GM23338 (cell line): Measurements from ENCODE around the gene MUC13.

Experiments used
- EZH2 ChIP-seq: fragments of 200-600 bp; sonication (generic); IDR thresholded peaks from one replicate; pipeline ENCODE4 v1.8.0; 2017; ENCODE audit warnings: antibody characterized with exemption, mild to moderate bottlenecking, low read depth; ENCODE audit not compliant: unreplicated experiment
- EZH2phosphoT487 ChIP-seq: fragments of 200-600 bp; sonication (generic); IDR thresholded peaks from one replicate; pipeline ENCODE4 v1.8.1; 2018; ENCODE audit warnings: antibody characterized with exemption; ENCODE audit not compliant: unreplicated experiment
- REST ChIP-seq: IDR thresholded peaks from one replicate; pipeline ENCODE4 v1.6.1; 2018; ENCODE audit warnings: antibody characterized with exemption; ENCODE audit not compliant: unreplicated experiment
- TF ChIP-seq, protein P1 (sequence below), 2 experiments: fragments of 200-600 bp in 1 of 2; sonication (generic) in 1 of 2; conservative IDR thresholded peaks; 2 replicates each; pipeline versions ENCODE4 v1.5.1 to v1.6.1; 2016 to 2017; ENCODE audit warnings: antibody characterized with exemption in 2 of 2, low read depth in 2 of 2, mild to moderate bottlenecking in 2 of 2, moderate library complexity in 1 of 2

DNA sequence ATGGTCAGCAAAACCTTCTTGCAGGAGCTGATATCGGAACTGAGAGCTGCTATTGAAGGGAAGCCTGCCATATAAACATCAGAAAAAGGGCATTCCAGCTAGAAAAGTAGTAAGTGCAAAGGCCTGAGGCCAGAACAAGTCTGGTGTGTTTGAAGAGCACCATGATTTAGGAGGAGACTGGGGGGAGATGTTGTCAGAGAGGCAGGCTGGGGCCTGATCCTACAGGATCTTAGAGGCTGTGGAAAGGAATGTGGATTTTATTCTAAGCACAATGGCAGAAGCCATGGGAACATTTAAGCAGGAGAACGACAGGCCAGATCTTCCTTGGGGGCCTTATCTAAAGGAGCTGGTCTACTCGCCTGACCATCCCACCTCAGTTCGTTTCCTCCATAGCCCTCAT lies 5.1 kb upstream of the MUC13 start:
- TF ChIP-seq, protein P1, sequence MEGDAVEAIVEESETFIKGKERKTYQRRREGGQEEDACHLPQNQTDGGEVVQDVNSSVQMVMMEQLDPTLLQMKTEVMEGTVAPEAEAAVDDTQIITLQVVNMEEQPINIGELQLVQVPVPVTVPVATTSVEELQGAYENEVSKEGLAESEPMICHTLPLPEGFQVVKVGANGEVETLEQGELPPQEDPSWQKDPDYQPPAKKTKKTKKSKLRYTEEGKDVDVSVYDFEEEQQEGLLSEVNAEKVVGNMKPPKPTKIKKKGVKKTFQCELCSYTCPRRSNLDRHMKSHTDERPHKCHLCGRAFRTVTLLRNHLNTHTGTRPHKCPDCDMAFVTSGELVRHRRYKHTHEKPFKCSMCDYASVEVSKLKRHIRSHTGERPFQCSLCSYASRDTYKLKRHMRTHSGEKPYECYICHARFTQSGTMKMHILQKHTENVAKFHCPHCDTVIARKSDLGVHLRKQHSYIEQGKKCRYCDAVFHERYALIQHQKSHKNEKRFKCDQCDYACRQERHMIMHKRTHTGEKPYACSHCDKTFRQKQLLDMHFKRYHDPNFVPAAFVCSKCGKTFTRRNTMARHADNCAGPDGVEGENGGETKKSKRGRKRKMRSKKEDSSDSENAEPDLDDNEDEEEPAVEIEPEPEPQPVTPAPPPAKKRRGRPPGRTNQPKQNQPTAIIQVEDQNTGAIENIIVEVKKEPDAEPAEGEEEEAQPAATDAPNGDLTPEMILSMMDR (conservative IDR thresholded peaks at IDR 0.05; ENCODE audit: low read depth in 2 of 2), result no peak
- no peak for TF ChIP-seq EZH2phosphoT487
- no peak for TF ChIP-seq REST
- TF ChIP-seq EZH2, result no peak
